ENCODE results near the gene HTR7. TPM values are rescaled to one million over a fixed set of nuclear protein-coding genes. Genes with fewer than 3 reads are reported as not detected.
"Not testable (repeated sequence)": the region's sequence is repeated elsewhere in the genome, so short reads cannot be mapped to it uniquely, and the experiment has no call there.

Gene HTR7
- total RNA-seq, 1 donor, result 4.6 TPM

DNA sequence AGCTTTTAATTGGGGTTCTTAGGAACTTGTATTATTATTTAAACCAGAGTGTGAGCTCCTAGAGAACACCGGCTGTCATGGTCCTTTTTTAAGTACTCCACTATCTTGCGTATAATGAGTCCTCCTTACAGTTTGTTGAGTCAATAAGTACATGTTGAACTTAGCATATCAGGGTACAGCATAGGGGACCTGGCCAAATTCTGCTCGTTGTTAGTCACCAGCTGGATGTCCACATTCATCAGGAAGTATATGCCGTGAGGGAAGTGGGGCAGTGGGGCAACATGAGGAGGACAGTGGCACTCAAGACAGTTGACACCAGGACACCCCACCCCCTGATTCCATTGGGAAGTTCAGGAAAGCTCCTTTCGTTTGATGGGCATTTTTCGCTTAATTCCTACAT is 30.5 kb upstream of the HTR7 start:
- DNase-seq (ENCODE audit: low read depth), result no peak
- TF ChIP-seq CTCF (IDR thresholded peaks at IDR 0.05; ENCODE audit: insufficient read depth, low read length), result no peak
- H3K4me3 ChIP-seq (ENCODE audit: low read depth, low read length), result no peak overlapping the region

DNA sequence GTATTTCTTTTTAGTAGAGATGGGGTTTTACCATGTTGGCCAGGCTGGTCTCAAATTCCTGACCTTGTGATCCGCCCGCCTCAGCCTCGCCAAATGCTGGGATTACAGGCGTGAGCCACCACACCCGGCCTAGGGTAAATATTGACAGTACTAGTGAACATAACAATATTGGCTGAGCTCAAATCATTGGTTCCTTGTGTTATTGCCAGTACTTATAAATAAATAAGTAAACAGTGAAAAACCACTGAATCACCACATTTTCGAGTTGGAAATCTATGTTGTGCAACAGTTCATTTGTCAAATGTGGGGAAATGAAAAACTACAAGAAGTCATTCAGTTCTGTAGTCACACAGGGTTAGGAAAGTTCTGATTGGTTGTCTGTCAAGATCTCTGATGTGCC is 29.7 kb upstream of the HTR7 start:
- no peak for TF ChIP-seq CTCF (IDR thresholded peaks at IDR 0.05; ENCODE audit: insufficient read depth, low read length)
- no peak for DNase-seq (ENCODE audit: low read depth)

DNA sequence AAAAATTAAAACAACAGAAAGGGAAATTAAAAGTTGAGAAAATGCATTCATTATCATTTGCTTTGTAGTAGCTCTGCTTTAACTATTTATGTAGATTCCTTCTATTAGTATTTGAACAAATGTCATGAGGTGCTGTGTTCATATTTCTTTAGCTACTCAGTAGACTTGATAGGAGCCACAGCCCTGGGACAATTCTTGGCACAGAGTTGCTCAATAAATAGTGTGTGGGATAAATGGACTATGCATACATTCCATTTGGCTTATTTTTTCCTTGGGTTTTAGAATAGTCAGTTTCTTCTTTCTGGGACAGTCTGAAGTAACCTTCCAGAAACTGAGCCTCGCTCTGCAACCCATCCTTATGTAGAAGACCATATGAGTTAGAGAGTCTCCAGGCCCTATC is 27.3 kb upstream of the HTR7 start:
- peak; percentile 78 for DNase-seq (ENCODE audit: low read depth)
- H3K4me3 ChIP-seq (ENCODE audit: low read depth, low read length), result no peak overlapping the region
- no peak for TF ChIP-seq CTCF (IDR thresholded peaks at IDR 0.05; ENCODE audit: insufficient read depth, low read length)

More for the DNA sequence above, 29.7 kb upstream of the HTR7 start:
- no peak overlapping the region for H3K4me3 ChIP-seq (ENCODE audit: low read depth, low read length)

DNA sequence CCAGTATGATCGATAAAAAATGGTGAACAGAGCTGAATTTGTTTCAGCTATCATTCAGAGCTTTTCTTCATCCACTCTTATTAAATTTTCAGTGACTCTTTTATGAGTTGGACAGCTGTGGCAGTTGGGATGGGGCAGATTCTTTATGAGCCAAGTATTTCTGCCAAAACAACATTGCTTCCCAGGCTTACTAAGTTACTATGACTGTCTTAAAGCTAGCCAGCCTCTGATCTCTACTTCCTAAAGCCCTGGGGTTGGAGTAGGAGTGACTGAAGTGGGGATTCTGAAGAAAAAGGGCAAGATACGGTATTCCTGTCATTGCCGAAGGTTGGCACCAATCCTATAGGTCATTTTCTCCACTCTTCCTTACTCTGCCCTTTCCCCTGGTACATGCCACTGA is 26.6 kb upstream of the HTR7 start:
- DNase-seq (ENCODE audit: low read depth), result peak; percentile 45
- no peak overlapping the region for H3K4me3 ChIP-seq (ENCODE audit: low read depth, low read length)

GRCh38 chr10:90880059-90880719 is 22.4 kb upstream of the HTR7 start:
- peak; percentile 67 for TF ChIP-seq CTCF (IDR thresholded peaks at IDR 0.05; ENCODE audit: insufficient read depth, low read length)
- peak; percentile 75 for DNase-seq (ENCODE audit: low read depth)
- not testable (repeated sequence) for H3K4me3 ChIP-seq (ENCODE audit: low read depth, low read length)

More for the DNA sequence above, 26.6 kb upstream of the HTR7 start:
- TF ChIP-seq CTCF (IDR thresholded peaks at IDR 0.05; ENCODE audit: insufficient read depth, low read length), result no peak

DNA sequence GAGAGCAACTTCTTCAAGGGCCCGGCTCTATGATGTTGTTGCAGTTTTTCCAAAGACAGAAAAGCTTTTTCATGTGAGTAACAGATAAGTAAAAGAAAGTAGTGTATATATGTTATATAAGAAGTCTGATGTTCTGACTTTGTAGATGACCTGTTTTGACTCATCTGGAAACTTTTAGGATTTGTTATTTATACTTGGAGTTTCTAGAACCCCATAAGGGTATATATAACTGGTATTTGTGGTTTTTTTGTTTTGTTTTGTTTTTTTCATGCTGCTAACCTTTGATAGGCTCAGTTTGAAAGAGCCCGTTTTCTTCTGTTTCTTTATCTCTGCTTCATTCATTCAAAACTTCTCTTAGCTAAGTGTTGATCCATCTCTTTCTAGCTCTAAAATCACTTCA is 21.2 kb upstream of the HTR7 start:
- no peak for TF ChIP-seq CTCF (IDR thresholded peaks at IDR 0.05; ENCODE audit: insufficient read depth, low read length)
- DNase-seq (ENCODE audit: low read depth), result no peak
- no peak overlapping the region for H3K4me3 ChIP-seq (ENCODE audit: low read depth, low read length)

DNA sequence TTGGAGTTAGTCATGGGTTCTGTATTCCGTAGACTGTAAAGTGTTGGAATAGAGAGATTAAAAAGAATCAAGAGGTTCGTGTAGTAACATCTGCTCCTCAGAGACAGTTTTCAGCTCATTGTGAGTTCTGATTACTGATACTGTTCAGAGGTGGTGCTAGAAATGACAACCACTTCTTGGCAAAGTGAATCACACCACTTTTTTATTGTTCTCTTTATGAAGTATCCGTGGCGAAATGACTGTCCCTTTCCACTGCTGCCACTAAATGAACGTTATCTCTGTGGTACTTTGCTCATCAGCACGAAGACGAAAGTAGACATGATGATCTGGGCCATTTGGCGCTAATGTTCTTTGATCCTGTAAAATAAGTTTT is 14.8 kb upstream of the HTR7 start:
- no peak for DNase-seq (ENCODE audit: low read depth)
- H3K4me3 ChIP-seq (ENCODE audit: low read depth, low read length), result peak overlapping the region; percentile 78
- no peak for TF ChIP-seq CTCF (IDR thresholded peaks at IDR 0.05; ENCODE audit: insufficient read depth, low read length)
